AG09319 (cell line): ENCODE results near the gene MBTPS2.
"Not testable (repeated sequence)": the region's sequence is repeated elsewhere in the genome, so short reads cannot be mapped to it uniquely, and the experiment has no call there.

Source experiments
- DNase-seq: peaks from one replicate; pipeline ENCODE4 v3.0.0-alpha.2; 2010; ENCODE audit warnings: low read depth; ENCODE audit errors: extremely low read depth
- TF ChIP-seq, protein P1 (sequence below): IDR thresholded peaks from 2 replicates; pipeline ENCODE4 v1.5.1; 2011; ENCODE audit warnings: low read depth, mild to moderate bottlenecking, inconsistent platforms, low read length, moderate library complexity

The MBTPS2 gene

DNA sequence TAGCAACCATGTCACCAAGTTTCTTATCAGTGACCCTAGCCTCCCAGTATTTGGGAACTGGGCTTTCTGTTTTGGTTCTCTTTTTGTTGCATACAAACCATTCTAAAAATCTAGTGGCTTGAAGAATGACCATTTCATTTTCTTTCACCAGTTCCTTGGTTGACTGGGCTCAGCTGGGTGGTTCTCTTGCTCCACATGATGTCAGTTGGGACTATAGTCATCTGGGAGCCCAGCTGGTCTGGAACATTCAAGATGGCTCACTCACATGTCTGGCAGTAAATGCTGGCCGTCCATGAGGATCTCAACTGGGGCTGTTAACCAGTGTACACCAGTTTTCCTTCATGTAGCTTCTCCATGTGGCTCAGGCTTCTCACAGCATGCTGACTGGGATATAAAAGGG, 27.6 kb upstream of the MBTPS2 start:
- no peak for DNase-seq
- TF ChIP-seq, protein P1, sequence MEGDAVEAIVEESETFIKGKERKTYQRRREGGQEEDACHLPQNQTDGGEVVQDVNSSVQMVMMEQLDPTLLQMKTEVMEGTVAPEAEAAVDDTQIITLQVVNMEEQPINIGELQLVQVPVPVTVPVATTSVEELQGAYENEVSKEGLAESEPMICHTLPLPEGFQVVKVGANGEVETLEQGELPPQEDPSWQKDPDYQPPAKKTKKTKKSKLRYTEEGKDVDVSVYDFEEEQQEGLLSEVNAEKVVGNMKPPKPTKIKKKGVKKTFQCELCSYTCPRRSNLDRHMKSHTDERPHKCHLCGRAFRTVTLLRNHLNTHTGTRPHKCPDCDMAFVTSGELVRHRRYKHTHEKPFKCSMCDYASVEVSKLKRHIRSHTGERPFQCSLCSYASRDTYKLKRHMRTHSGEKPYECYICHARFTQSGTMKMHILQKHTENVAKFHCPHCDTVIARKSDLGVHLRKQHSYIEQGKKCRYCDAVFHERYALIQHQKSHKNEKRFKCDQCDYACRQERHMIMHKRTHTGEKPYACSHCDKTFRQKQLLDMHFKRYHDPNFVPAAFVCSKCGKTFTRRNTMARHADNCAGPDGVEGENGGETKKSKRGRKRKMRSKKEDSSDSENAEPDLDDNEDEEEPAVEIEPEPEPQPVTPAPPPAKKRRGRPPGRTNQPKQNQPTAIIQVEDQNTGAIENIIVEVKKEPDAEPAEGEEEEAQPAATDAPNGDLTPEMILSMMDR = no peak

DNA sequence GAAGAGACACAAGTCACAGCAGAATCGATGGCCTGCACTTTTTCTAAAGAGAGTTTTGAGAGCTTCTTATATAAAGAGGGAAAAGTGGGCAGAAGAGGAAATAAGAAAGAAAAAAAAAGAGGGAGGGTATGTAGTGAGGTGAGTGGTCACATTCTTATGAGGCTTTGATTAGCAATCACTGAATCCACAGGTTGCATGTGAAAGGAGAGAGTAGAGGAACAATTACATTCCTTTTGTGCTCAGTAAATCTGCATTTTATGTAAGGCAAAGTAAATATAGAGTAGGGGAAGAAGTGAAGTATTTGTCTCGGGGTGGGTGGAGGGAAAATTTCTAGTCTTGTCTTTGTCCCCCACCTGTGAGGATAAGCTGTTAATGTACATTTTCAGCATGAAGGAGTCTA, 26.8 kb upstream of the MBTPS2 start:
- DNase-seq = no peak
- TF ChIP-seq, protein P1 = no peak

DNA sequence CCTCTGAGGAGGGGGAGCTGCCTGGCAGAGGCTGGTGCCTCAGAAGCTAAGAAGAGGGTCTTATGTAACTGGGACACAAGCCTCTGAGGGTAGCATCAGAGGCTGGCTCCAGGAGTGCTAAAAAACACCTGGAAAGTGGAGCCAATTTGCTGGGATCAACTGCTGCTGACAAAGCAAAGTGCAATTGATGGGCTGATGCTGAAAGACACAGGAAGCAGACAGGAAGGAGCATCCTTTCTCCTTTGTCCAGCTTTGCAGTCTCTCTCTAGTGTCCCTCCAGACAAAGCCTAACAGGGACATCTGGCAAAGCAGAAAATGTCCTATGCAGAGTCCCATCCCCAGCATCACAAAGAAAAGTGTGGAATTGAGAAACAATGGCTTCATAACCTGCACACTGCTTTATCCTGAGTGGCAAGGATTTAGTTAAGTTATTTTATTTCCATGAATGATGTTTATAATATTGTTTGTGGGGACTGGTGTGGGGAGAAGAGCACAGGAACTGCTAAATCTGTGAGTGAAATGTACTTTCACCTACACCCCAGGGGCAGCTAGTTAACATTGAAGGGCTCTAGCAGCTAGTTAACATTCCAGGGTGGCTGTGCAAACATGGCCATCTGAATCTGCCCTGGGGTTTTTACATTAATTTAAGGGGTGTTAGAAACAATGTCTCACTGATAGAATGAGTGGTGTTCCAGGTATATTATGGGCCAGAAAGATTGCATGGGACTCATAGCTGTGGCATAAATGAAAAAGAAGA, 25.6 kb upstream of the MBTPS2 start:
- TF ChIP-seq, protein P1 = no peak
- no peak for DNase-seq

DNA sequence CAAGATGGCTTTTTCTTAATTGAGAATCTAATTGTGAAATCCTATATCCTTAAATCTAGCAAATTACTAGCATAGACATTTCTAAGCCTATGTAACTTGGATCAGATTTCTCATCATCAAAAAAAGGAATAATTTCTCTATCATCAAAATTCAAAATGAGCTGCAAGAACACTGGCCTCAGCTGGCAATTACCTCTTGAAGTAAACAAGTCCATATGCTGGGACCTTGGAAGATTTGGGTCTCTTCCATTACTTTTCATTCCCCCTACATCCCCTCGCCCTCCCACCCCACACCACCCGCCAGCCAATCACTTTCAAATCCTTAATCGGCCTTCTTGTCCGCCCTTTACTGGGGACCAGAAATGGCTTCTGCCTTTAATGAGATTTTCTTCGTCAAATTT, 23.3 kb upstream of the MBTPS2 start:
- TF ChIP-seq, protein P1 = no peak
- DNase-seq = no peak

DNA sequence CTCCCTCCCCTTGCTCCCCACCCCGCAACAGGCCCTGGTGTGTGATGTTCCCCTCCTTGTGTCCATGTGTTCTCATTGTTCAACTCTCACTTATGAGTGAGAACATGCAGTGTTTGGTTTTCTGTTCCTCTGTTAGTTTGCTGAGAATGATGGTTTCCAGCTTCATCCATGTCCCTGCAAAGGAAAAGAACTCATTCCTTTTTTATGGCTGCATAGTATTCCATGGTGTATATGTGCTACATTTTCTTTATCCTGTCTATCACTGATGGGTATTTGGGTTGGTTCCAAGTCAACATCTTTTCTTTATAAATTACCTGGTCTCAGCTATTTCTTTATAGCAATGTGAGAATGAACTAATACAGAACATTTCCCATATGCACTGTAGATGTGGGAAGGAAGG, 19.2 kb upstream of the MBTPS2 start:
- DNase-seq = not testable (repeated sequence)

DNA sequence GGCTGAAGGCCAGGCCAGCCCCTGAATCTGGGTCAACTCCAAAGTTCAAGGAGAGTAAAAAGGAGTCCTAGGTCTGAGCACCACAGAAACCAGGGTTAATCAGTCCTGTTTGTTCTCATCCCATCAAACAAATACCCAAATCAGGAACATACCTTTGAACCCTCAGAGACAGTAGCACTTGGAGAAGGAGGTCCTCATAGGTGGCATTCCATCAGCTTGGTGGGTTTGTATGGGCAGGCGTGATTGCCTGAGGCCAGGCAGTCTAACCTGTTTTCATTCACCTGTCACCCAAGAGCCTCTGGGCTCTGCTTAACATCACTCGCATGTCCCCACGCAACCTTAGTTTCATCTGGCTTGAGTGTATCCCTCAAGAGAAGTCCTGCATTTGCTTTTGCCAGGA, 17.5 kb upstream of the MBTPS2 start:
- TF ChIP-seq, protein P1 = no peak
- no peak for DNase-seq

DNA sequence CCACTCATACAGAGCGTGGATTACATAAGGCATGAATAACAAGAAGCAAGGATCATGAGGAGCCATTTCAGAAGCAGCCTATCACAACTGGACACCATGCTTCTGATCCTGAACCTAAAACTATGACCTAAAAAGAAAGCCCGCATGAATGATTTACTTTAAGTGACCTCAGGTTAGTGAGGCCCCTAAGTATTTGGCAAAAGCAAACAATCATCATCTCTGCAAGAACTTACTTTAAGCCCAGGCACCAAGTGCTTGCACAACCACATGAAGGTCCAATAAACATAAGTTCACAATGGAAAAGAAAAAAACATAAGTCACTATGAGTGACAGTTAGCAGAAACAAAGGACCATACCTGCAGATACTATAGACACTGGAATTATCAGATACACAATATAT, 7.9 kb upstream of the MBTPS2 start:
- no peak for DNase-seq
- TF ChIP-seq, protein P1 = no peak

DNA sequence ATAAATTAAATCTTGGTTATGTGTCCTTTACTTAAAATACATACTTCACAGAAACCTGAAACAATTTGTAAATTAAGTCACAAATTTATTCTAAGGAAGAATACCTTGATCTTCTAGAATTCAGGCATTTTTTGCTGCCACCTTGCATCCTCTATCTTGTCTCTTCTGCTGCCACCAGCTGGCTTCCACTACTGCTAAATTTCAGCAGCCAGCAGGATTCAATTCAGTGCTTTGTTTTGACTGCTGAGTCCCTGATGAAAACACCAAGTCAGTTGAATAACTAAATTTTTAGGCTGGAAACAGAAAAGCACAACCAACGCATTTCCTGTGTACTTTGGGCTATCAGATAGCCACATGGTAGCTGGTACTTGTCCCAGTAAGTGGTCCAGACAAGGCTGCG, 2.4 kb upstream of the MBTPS2 start:
- TF ChIP-seq, protein P1 = no peak
- no peak for DNase-seq
